GM21717 (cell line): ENCODE data around the gene PCDHGC5.

Experiments
- ATAC-seq: cut with Tn5 transposase; IDR thresholded peaks from one replicate; pipeline ENCODE4 v1.9.1; 2021; ENCODE audit warnings: mild to moderate bottlenecking, moderate library complexity; ENCODE audit not compliant: unreplicated experiment

Gene PCDHGC5

GRCh38 chr5:141528291-141528984, 39.6 kb downstream of the PCDHGC5 start:
- no peak for ATAC-seq

DNA sequence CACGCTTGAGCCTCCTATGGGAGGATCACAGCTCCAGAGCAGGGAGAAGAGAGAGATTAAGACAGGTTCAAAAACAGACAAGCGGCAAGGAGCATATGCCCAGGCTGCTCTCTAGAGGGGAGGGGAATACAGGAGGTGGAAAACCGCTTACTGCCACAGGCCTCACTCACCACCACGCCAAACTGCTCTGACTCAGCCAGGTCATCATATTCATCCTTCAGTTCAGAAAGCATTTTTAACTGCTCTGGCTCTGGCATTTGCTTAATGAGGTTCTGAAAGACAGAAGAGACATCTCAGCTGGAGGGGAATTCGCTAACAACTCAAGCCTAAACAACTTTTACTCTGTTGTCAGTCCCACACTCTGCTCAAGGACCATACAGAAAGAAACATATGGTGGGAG, 40.1 kb downstream of the PCDHGC5 start:
- peak; percentile 62 for ATAC-seq

GRCh38 chr5:141529873-141530272, 41.0 kb downstream of the PCDHGC5 start:
- peak; percentile 35 for ATAC-seq

- ATAC-seq: no peak
Measured at GRCh38 chr5:141532726-141533125, 43.8 kb downstream of the PCDHGC5 start.

DNA sequence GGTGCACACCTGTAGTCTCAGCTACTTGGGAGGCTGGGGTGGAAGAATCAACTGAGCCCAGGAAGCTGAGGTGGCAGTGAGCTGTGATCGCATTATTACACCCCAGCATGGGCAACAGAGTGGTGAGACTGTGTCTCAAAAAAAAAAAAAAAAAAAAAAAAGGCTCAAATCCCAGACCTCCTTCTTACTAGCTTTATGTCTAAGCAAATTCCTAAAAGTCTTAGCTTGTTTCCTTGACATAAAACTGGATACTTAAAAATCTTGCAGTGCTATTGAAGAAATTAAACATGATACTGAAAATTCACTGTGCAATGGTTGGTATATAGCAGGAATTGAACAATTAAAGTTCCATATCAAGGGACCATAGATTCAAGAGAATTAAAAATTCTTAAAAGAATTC, 45.0 kb downstream of the PCDHGC5 start:
- no peak for ATAC-seq

- no peak for ATAC-seq
Measured at GRCh38 chr5:141534492-141535213, 45.8 kb downstream of the PCDHGC5 start.
